K562 (cell line): Measurements from ENCODE around the gene AGRN. TPM values are rescaled to one million over a fixed set of nuclear protein-coding genes. Genes with fewer than 3 reads are reported as not detected.
A peak's percentile ranks its signal among the peaks of the same experiment; 100 is the strongest.

Experiments used
- ATAC-seq: fragments of 200-7000 bp; cut with Tn5 transposase; 3 replicates; pipeline ENCODE4 v1.9.1; 2020; ENCODE audit warnings: moderate library complexity
- BruUV-seq: library from RNA; stranded (reverse); fragments of 400-500 nt; replicated peaks from 2 replicates; lab custom pipeline; 2021; lab: Mats Ljungman, UMichigan
- CTCF ChIA-PET: fragments of 300-600 bp; formaldehyde crosslinking; extraction: SDS; loops from one replicate; lab custom pipeline; 2021; ENCODE audit warnings: low intra/inter-chr PET ratio; lab: Yijun Ruan, JAX
- POLR2A ChIA-PET: fragments of 300-600, 350-650 bp; sonication (Branson Sonifier 250); formaldehyde crosslinking; extraction: SDS; loops from one replicate; lab custom pipeline; 2021; ENCODE audit warnings: antibody characterized with exemption, inconsistent platforms; lab: Yijun Ruan, JAX
- DNase-seq, 4 experiments: peaks; one replicate each; pipeline versions ENCODE4 v3.0.0 to v3.0.0-alpha.2; 2011 to 2018; ENCODE audit warnings: low spot score in 3 of 4, mixed read lengths in 3 of 4; ENCODE audit errors: extremely low read depth in 1 of 4
- FAIRE-seq: peaks from 2 replicates; lab custom pipeline; 2011; peaks lifted over from hg19 to GRCh38; lab: Jason Lieb, UNC
- H2AFZ ChIP-seq: 2 replicates; pipeline ENCODE4 v1.6.0; 2011; ENCODE audit warnings: low read depth, low read length, control low read depth, inconsistent platforms
- H3K27ac ChIP-seq: fragments of 200-600 bp; 3 replicates; pipeline ENCODE4 v1.8.0; 2011; ENCODE audit warnings: low read depth, mild to moderate bottlenecking, control low read depth, inconsistent platforms, low read length, moderate library complexity, mixed read lengths; ENCODE audit errors: extremely low read depth
- H3K27me3 ChIP-seq, 2 experiments: fragments of 300-600 bp in 1 of 2; 2 replicates in 1 of 2; 3 replicates in 1 of 2; pipeline versions ENCODE4 v1.6.0 to v1.8.0; 2011; ENCODE audit warnings: inconsistent platforms in 2 of 2, low read length in 2 of 2, mild to moderate bottlenecking in 1 of 2, mixed read lengths in 1 of 2, moderate library complexity in 1 of 2; ENCODE audit not compliant: control insufficient read depth in 2 of 2, insufficient read depth in 2 of 2
- H3K36me3 ChIP-seq: fragments of 300-600 bp; 3 replicates; pipeline ENCODE4 v1.8.0; 2011; ENCODE audit warnings: mild to moderate bottlenecking, low read length, inconsistent platforms; ENCODE audit not compliant: control insufficient read depth, insufficient read depth
- H3K4me1 ChIP-seq, 2 experiments: fragments of 200-600 bp in 1 of 2; replicated peaks in 1 of 2; 2 replicates in 1 of 2; 3 replicates in 1 of 2; pipeline versions ENCODE4 v1.5.1 to v1.8.0; 2011; ENCODE audit warnings: inconsistent platforms in 2 of 2, low read length in 2 of 2, mild to moderate bottlenecking in 1 of 2, mixed read lengths in 1 of 2, moderate library complexity in 1 of 2; ENCODE audit not compliant: control insufficient read depth in 2 of 2, insufficient read depth in 2 of 2
- H3K4me2 ChIP-seq: 2 replicates; pipeline ENCODE4 v1.6.1; 2011; ENCODE audit warnings: low read length, control low read depth, inconsistent platforms, mixed read lengths; ENCODE audit not compliant: insufficient read depth
- H3K4me3 ChIP-seq: fragments of 200-600 bp; sonication (generic), shearing (Covaris generic); 2 replicates; pipeline ENCODE4 v1.5.1; 2016; ENCODE audit warnings: control low read depth, inconsistent platforms
- H3K79me2 ChIP-seq: fragments of 200-600 bp; 3 replicates; pipeline ENCODE4 v1.8.0; 2011; ENCODE audit warnings: low read length, inconsistent platforms; ENCODE audit not compliant: control insufficient read depth, insufficient read depth
- H3K9ac ChIP-seq, 2 experiments: 2 replicates each; pipeline versions ENCODE4 v1.6.0 to v1.6.1; 2011; ENCODE audit warnings: low read depth in 2 of 2, low read length in 2 of 2, control low read depth in 1 of 2, inconsistent platforms in 1 of 2, mild to moderate bottlenecking in 1 of 2, mixed read lengths in 1 of 2; ENCODE audit not compliant: insufficient read depth in 1 of 2
- H3K9me1 ChIP-seq: one replicate; pipeline ENCODE4 v1.6.0; 2011; ENCODE audit warnings: inconsistent platforms, mild to moderate bottlenecking, low read length, moderate library complexity; ENCODE audit not compliant: control insufficient read depth, insufficient read depth
- H3K9me3 ChIP-seq: replicated peaks from 2 replicates; pipeline ENCODE4 v1.5.1; 2011; ENCODE audit warnings: low read depth, low read length, inconsistent platforms; ENCODE audit not compliant: control insufficient read depth, insufficient read depth
- H4K20me1 ChIP-seq: replicated peaks from 2 replicates; pipeline ENCODE4 v1.6.1; 2011; ENCODE audit warnings: low read length, inconsistent platforms, mixed read lengths; ENCODE audit not compliant: control insufficient read depth, insufficient read depth
- CHAMP1 ChIP-seq: fragments of 450-650 bp; IDR thresholded peaks from 2 replicates; pipeline ENCODE4 v1.6.1; 2016; ENCODE audit warnings: mild to moderate bottlenecking
- CTCF ChIP-seq, 3 experiments: IDR thresholded peaks in 2 of 3; conservative IDR thresholded peaks in 1 of 3; 2 replicates each; pipeline ENCODE4 v1.5.1; 2011 to 2012; ENCODE audit warnings: low read length in 3 of 3, mild to moderate bottlenecking in 3 of 3, control low read depth in 2 of 3, improper control_type of control experiment in 1 of 3, inconsistent platforms in 1 of 3, low read depth in 1 of 3, mixed read lengths in 1 of 3, moderate library complexity in 1 of 3; ENCODE audit not compliant: insufficient read depth in 2 of 3
- EGR1 ChIP-seq: fragments of 450-650 bp; conservative IDR thresholded peaks from 2 replicates; pipeline ENCODE4 v1.6.1; 2017; ENCODE audit warnings: mild to moderate bottlenecking
- KLF13 ChIP-seq: fragments of 450-650 bp; IDR thresholded peaks from 2 replicates; pipeline ENCODE4 v1.6.1; 2016; ENCODE audit warnings: missing genetic modification characterization, low read depth, mild to moderate bottlenecking, missing compliant biosample characterization, moderate library complexity, borderline replicate concordance
- PRPF4 ChIP-seq: fragments of 200-400 bp; formaldehyde crosslinking; IDR thresholded peaks from one replicate; pipeline ENCODE4 v1.6.1; 2017; ENCODE audit warnings: low read length, low read depth, mild to moderate bottlenecking; ENCODE audit not compliant: insufficient read depth, poor library complexity, severe bottlenecking
- RBFOX2 ChIP-seq: fragments of 200-400 bp; formaldehyde crosslinking; IDR thresholded peaks from 2 replicates; pipeline ENCODE4 v1.6.1; 2017; ENCODE audit warnings: low read depth, mild to moderate bottlenecking, low read length, moderate library complexity
- RBM34 ChIP-seq: fragments of 200-400 bp; formaldehyde crosslinking; IDR thresholded peaks from 2 replicates; pipeline ENCODE4 v1.6.1; 2018; ENCODE audit warnings: low read length, borderline replicate concordance; ENCODE audit not compliant: insufficient read depth
- RERE ChIP-seq: sonication (generic); formaldehyde crosslinking; IDR thresholded peaks from 2 replicates; pipeline ENCODE4 v1.8.0; 2023; ENCODE audit warnings: missing genetic modification reagents, mild to moderate bottlenecking, borderline replicate concordance
- ZNF583 ChIP-seq: fragments of 250-450 bp; sonication (Bioruptor Pico); IDR thresholded peaks from 2 replicates; pipeline ENCODE4 v1.4.0; 2020
- WGBS: fragments of 100-300 bp; shearing (Covaris generic); methylation state at CpG from one replicate; pipeline ENCODE4 v1.1.6; 2016; ENCODE audit warnings: low coverage, mixed read lengths; ENCODE audit not compliant: insufficient coverage; ENCODE audit errors: missing lambda C conversion rate; 5-methylcytosine and 5-hydroxymethylcytosine counted together
- in situ Hi-C: fragments of 300-500 bp; cut with MboI; formaldehyde crosslinking; loops from 4 replicates; pipeline ENCODE4 v1.15.0; 2018; ENCODE audit warnings: inconsistent platforms, mixed read lengths
- intact Hi-C: fragments of 100-400 bp; cut with micrococcal nuclease; formaldehyde crosslinking; loops from 2 replicates; pipeline ENCODE4 v1.14.2; 2022
- polyA plus RNA-seq, 8 experiments: library from polyadenylated mRNA; depleted of rRNA in 4 of 8; stranded (reverse) in 5 of 8; unstranded in 3 of 8; fragments of >200 nt; fragmentation: Nextera tagmentation in 2 of 8; fragmentation: Illumina TruSeq in 1 of 8; extraction: Ambion mirVana in 2 of 8; extraction: Trizol in 1 of 8; gene quantifications; 2 replicates each; pipeline versions ENCODE4 v1.2.1 to v1.2.3, GENCODE V29; 2011 to 2014; ENCODE audit warnings: inconsistent platforms in 1 of 8, missing spikeins in 1 of 8
- total RNA-seq, 7 experiments: library from RNA; depleted of rRNA in 6 of 7; stranded (reverse); fragments of >200 nt in 6 of 7; fragmentation: Illumina TruSeq in 2 of 7; extraction: Trizol in 2 of 7; gene quantifications; 2 replicates each; pipeline versions ENCODE4 v1.2.1 to v1.2.3, GENCODE V29; 2011 to 2021; ENCODE audit warnings: low replicate concordance in 1 of 7

Gene AGRN
- total and polyA plus RNA-seq, 9 of the 15 experiments (the other 6 are each of a cell fraction or from before 2014, with no cell fraction given): 0.04 to 111 (median 18.1) TPM

GRCh38 chr1:997993-998744 lies 21.8 kb upstream of the AGRN start:
- H3K9me1 ChIP-seq: no peaks in the 10 kb centered on the region
- BruUV-seq: TSS peak; percentile 33
- H4K20me1 ChIP-seq: peaks cover 11% of the 10 kb centered on the region; the same call in 1 of the 2 replicates
- peak overlapping the region; percentile 52; the same call in 1 of the 2 replicates for H3K4me3 ChIP-seq
- H3K27me3 ChIP-seq: peaks cover 0 to 8% of the 10 kb centered on the region in 2 experiments; a peak in 1 of 5 replicates
- H3K9me3 ChIP-seq: no peaks in the 10 kb centered on the region
- H3K79me2 ChIP-seq: peaks cover 16% of the 10 kb centered on the region; the same call in 2 of the 3 replicates
- H3K4me1 ChIP-seq: peaks cover 7 to 76% of the 10 kb centered on the region in 2 experiments; a peak in 4 of 5 replicates
- 67% methylated on average over 46 of the region's 75 CpGs for WGBS
- ChIA-PET CTCF (no interaction called here), POLR2A (interaction anchor here (0.7 to 1.9 kb wide), 6 partner anchors 14 to 205 kb away, joined by 3 to 8 read pairs (median 4); partner anchors contain the start of genes ISG15 and PERM1)
- in situ Hi-C loops: no loop called here
- peak overlapping the region in 1 of 2 experiments; percentile 43; a peak in 1 of 4 replicates for H3K9ac ChIP-seq
- H3K36me3 ChIP-seq: no peaks in the 10 kb centered on the region
- no peak for ATAC-seq
- no peak overlapping the region for H3K27ac ChIP-seq
- no peak overlapping the region for H2AFZ ChIP-seq
- FAIRE-seq: no peak
- intact Hi-C loops: no loop called here
- no peak overlapping the region for H3K4me2 ChIP-seq
- DNase-seq: peak in 2 of 4 experiments; percentile 26 to 49
- TF ChIP-seq PRPF4: peak; percentile 18
- no peak for TF ChIP-seq CHAMP1
- no peak for TF ChIP-seq KLF13
- peak; percentile 54 for TF ChIP-seq RBFOX2
- TF ChIP-seq EGR1: 0 out of 2 replicates have a peak, but pooled peaks have one; percentile 16
- TF ChIP-seq RERE (CRISPR knock-in tag): no peak
- TF ChIP-seq ZNF583 (CRISPR knock-in tag): no peak
- 0 out of 6 replicates have a peak, but pooled peaks of 1 of the 3 experiments have one; percentile 13 for TF ChIP-seq CTCF (IDR thresholded peaks at IDR 0.05 in 2 of 3, conservative IDR thresholded peaks at IDR 0.05 in 1 of 3; ENCODE audit: insufficient read depth in 2 of 3, low read depth in 1 of 3, low read length in 3 of 3)
- 0 out of 2 replicates have a peak, but pooled peaks have one; percentile 57 for TF ChIP-seq RBM34
